GM12875 (cell line): ENCODE results near the gene GRWD1.

ENCODE experiments used
- H3K4me3 ChIP-seq: one replicate; pipeline ENCODE4 v1.5.1; 2011; ENCODE audit warnings: low read depth, low read length, control low read depth
- CTCF ChIP-seq: IDR thresholded peaks from 2 replicates; pipeline ENCODE4 v1.5.1; 2011; ENCODE audit warnings: low read depth, mild to moderate bottlenecking, control low read depth, inconsistent platforms, low read length, moderate library complexity, borderline replicate concordance; ENCODE audit not compliant: insufficient read depth

The GRWD1 gene

GRCh38 chr19:48443256-48443655 is 2.5 kb upstream of the GRWD1 start:
- no peak for TF ChIP-seq CTCF
- H3K4me3 ChIP-seq = no peak overlapping the region

- TF ChIP-seq CTCF = no peak
Observed at GRCh38 chr19:48443731-48444128, 2.1 kb upstream of the GRWD1 start.

GRCh38 chr19:48444129-48444935 is 1.5 kb upstream of the GRWD1 start:
- no peak for TF ChIP-seq CTCF
- peak overlapping the region; percentile 40 for H3K4me3 ChIP-seq

More at GRCh38 chr19:48443731-48444128, 2.1 kb upstream of the GRWD1 start:
- no peak overlapping the region for H3K4me3 ChIP-seq

- peak overlapping the region; percentile 90 for H3K4me3 ChIP-seq
- TF ChIP-seq CTCF = no peak
Observed at GRCh38 chr19:48444936-48445200, 915 bp upstream of the GRWD1 start.

GRCh38 chr19:48445256-48445605 is 552 bp upstream of the GRWD1 start:
- TF ChIP-seq CTCF = peak; percentile 28; the same call in 1 of the 2 replicates
- peak overlapping the region; percentile 90 for H3K4me3 ChIP-seq

GRCh38 chr19:48446579-48446978 is 796 bp downstream of the GRWD1 start:
- no peak for TF ChIP-seq CTCF
- peak overlapping the region; percentile 90 for H3K4me3 ChIP-seq

GRCh38 chr19:48448563-48448962 is 2.8 kb downstream of the GRWD1 start:
- no peak for TF ChIP-seq CTCF
- no peak overlapping the region for H3K4me3 ChIP-seq
